GM19035 (cell line): Measurements from ENCODE around the gene BRAF.
A peak's percentile ranks its signal among the peaks of the same experiment; 100 is the strongest.
"Not testable (repeated sequence)": the region's sequence is repeated elsewhere in the genome, so short reads cannot be mapped to it uniquely, and the experiment has no call there.

Experiments
- ATAC-seq: cut with Tn5 transposase; IDR thresholded peaks from one replicate; pipeline ENCODE4 v1.9.1; 2021; ENCODE audit not compliant: unreplicated experiment

The BRAF gene

DNA sequence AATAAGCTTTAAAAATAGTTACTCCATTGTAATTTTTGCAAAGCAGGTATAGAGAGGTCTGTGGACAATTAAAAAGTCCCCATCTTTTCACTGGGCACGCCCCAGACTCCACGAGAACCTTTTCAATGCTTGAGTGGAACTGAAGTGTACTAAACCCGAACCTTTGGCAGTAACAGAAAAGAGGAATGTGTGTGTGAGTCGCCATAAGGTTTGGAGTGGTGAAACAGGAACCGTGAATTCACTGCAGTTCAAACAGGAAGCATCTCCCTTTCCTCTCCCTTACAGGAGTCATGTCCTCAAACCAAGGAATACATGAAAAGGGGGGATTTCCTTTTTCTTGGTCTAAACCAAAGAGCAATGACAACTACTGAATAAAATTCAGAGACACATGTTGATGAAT is 205.0 kb downstream of the BRAF start:
- no peak for ATAC-seq

DNA sequence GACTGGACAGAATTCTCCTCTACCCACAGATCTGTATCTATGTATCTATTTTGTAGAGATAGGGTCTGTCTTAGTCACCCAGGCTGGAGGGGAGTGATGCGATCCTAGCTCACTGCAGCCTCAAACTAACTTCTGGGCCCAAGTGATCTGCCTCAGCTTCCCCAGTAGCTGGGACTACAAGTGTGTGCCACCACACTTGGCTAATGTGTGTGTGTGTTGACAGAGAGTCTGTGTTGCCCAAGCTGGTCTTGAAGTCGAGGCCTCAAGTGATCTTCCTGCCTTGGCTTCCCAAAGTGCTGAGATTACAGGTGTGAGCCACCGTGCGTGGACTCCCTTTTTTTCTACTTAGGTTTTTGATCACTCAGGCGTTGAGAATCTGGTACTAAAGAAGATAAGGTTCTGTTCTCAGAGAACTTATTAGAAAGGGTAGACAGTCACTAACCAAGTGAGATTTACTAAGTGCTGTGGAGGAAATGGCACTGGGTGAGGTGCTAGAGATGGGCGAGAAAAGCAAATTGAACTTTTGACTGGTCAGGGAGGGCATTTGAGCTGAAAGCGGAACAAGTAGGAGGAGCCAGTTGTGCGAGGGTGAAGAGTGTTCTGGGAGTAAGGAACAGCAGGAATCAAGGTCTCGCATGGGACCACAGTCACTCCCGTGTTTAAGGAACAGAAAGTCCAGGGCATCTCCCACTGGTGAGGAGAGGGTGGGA is 210.2 kb downstream of the BRAF start:
- no peak for ATAC-seq

DNA sequence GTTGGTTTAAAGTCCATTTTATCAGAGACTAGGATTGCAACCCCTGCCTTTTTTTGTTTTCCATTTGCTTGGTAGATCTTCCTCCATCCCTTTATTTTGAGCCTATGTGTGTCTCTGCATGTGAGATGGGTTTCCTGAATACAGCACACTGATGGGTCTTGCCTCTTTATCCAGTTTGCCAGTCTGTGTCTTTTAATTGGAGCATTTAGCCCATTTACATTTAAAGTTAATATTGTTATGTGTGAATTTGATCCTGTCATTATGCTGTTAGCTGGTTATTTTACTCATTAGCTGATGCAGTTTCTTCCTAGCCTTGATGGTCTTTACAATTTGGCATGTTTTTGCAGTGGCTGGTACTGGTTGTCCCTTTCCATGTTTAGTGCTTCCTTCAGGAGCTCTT is 212.3 kb downstream of the BRAF start:
- ATAC-seq: not testable (repeated sequence)

DNA sequence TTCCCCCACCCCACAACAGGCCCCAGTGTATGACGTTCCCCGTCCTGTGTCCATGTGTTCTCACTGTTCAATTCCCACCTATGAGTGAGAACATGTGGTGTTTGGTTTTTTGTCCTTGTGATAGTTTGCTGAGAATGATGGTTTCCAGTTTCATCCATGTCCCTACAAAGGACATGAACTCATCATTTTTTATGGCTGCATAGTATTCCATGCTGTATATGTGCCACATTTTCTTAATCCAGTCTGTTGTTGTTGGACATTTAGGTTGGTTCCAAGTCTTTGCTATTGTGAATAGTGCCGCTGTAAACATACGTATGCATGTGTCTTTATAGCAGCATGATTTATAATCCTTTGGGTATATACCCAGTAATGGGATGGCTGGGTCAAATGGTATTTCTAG is 216.0 kb downstream of the BRAF start:
- not testable (repeated sequence) for ATAC-seq

DNA sequence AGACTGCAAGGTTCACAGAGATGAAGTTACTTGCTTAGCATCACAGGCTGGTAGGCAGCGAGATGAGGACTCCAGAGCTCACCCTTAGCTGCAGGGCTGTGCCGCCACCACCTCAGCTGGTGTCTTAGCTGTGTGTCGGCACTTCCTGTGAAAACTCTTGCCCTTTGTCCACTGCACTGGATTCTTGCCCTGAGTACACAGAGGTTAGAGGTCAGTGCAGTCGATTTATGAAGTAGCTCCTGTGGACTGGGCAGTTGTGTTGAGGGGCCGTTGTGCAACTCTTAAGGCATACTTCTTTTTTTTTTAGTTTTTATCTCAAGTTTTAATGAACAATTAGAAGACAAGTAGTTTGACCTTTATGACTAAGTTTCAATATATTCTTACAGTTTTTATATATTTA is 217.6 kb downstream of the BRAF start:
- ATAC-seq: no peak

DNA sequence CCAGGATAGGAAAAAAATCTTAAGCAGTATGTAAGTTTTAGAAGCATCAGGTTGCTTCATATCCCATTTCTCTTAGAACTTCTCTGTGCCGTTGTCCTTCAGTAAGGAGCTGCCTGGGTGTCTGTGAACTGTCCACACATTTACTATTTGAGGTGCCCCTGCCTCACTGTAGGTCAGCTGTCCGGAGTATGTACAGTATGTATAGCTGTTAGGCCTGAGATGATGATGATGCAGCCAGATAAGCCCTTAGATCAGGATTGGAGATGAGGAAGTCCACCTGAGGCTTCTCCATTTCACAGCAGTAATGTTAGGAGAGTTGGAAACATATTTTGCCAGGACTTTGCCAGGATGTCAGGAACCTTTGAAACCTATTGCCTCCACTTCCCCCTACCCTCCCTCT is 220.5 kb downstream of the BRAF start:
- no peak for ATAC-seq

DNA sequence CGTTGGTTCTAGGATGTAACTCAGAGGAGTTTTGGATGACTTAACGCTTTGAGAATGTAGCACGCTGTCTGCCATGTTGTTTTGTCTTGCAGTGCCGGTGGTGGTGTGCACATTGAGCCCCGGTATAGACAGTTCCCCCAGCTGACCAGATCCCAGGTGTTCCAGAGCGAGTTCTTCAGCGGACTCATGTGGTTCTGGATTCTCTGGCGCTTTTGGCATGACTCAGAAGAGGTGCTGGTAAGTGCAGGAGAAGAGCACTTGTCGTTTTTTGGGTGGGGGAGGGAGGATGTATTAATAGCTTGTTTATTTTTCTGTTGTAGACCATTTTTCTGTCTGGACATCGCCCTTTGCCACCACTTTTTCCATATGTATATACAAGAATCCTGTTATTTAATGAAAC is 222.0 kb downstream of the BRAF start:
- ATAC-seq: no peak

DNA sequence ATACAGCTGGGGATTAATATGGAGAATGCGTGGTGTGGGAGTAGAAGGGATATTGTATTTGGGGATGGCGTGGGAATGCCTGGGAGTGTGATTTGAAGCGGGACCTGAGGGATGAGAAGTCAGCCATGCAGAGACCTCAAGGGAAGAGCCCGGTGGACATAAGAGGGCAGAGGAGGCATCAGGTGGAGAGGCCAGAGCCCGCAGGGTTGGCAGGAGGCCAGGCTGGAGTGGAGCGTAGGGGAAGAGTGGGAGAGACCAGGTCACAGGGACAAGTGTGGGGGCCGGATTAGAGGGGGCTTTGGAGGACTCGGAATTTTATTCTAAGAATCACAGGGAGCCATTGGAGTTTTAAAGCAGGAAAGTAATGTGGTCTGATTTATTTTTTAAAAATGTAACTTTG is 226.3 kb downstream of the BRAF start:
- no peak for ATAC-seq

DNA sequence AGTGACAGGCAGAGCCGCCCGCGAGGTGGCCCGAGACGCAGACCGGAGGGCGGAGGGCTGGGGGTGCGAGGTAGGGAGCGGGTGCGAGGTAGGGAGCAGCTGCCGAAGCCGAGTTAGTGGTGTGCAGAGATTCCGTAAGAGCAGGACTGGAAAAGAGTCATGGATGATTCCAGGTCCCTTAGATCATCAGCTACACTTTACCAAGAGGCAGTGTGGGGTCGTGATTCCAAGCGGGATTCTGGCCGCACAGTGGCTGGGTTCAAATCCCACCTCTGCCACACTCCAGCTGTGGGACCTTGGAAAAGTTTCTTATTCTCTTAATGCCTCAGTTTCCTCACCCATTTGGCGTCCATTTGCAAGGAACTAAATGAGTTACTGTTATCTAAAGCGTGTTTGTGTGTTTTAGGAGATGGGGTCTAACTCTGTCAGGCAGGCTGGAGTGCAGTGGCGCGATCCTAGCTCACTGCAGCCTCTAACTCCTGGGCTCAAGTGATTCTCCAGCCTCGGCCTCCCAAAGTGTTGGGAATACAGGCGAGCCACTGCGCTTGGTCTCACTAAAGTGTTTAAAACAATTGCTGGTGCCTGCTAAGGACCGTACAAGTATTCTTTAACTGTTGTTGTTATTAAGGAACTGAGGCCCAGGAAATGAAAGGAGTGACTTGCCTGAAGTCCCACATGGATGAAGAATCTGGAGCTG is 227.1 kb downstream of the BRAF start:
- no peak for ATAC-seq

DNA sequence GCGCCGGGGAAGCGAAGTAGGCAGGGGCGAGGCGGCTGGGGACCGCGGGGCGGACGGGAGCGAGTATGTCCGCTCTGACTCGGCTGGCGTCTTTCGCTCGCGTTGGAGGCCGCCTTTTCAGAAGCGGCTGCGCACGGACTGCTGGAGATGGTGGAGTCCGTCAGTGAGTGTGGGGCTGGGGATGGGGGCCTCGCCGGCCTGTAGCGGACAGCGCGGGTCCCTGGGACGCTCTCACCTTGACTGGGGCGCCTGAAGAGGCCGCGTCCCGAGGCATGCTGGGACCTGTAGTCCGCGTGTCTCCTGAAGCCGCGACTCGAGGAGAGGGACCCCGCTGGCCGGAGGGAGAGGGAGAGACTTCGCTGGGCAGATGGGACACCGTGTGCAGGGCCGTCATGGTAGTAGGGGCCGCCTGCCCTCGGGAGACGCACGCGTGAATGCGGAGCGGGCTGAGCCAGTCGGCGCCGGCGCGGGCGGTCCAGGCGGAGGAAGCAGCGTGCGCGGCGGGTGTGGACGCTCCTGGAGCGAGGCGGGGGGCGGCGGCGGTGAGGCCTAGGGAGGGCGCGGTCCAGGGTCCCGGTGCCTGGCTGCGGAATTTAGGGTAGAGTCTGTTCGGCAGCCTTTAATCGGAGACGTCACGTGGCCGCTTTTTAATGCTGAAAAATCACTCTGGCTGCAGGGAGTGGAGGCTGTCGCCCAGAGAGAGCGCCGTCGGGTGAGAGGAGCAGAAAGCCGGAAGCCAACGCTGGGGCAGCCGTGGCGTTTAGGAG is 227.9 kb downstream of the BRAF start, which contains the start of gene NDUFB2:
Gene NDUFB2 (plus strand): TSS at position 29 of the 767 bp plus-strand sequence. CDS start 37 bp downstream, at position 66.
- peak; percentile 93 for ATAC-seq

DNA sequence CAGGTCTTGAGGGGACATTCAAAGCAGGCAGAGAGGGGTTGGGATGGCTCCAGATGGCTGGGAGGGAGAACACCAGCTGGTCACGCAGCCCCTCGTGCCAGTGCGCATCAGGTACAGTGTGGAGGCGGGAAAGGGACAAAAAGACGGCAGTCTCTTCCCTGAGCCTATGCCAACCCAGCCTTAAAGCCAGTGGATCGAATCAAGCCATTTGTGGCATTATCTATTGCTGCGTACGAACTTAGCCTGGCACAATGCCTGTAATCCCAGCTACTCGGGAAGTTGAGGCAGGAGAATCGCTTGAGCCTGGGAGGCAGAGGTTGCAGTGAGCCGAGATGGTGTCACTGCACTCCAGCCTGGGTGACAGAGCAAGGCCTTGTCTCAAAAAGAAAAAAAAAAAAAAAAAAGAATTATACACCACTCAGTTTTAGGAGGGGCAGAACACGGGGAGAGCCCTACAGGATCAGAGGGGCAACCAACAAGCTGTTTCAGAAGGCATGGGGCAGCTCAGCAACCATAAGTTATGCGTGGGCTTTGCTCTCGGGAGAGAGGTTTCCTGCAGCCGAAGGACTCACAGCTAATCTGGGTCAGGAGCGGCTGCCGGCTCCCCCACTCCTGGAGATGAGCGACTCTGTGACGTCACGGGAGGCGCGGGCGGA is 228.6 kb downstream of the BRAF start:
- ATAC-seq: peak; percentile 3

DNA sequence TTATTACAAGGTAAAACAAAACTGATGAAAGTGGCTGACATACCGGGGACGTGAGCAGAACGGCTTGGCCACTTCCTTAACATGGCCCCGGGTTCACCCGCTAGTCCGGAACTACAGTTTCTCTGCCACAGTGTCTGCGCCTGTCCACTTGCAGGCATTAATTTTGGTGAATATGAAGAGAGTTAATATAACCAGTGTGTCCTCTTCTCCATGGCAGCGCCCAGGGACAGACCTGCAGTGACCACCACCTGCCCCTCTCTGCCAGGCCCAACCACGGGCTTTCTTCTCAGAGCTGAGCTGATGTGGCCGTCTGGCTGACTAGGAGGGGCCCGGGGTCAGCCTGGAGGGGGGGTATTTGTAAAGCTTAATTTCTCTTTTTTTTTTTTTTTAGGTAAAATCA is 229.3 kb downstream of the BRAF start:
- no peak for ATAC-seq

DNA sequence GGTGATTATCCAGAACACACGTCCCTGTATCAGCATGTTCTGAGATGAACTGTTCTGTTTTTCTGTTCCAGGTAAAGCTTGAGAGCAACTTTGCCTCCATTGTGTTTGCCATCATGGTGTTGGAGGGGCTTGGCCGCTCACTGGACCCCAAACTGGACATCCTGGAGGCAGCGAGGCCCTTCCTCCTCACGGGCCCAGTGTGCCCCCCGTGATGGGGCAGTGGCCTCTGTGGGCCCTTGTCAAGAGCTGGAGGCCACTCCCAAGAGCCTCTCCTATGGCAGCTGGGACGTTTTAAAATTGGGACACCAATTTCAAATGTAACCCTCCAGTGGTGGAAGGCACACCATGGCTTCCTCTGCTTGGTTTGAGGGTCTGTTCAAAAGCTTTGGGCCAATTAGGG is 230.1 kb downstream of the BRAF start:
- no peak for ATAC-seq

DNA sequence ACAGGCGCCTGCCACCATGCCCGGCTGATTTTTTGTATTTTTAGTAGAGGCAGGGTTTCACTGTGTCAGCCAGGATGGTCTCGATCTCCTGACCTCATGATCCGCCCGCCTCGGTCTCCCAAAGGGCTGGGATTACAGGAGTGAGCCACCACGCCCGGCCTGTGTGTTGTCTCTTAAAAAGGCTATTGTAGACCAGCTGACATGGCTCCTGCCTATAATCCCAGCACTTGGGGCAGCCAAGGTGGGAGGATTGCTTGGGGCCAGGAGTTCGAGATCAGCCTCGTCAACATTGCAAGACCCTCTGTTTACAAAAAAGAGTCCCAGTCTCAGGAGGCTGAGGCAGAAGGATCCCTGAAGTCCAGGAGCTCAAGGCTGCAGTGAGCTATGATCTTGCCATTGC is 230.9 kb downstream of the BRAF start:
- ATAC-seq: not testable (repeated sequence)

DNA sequence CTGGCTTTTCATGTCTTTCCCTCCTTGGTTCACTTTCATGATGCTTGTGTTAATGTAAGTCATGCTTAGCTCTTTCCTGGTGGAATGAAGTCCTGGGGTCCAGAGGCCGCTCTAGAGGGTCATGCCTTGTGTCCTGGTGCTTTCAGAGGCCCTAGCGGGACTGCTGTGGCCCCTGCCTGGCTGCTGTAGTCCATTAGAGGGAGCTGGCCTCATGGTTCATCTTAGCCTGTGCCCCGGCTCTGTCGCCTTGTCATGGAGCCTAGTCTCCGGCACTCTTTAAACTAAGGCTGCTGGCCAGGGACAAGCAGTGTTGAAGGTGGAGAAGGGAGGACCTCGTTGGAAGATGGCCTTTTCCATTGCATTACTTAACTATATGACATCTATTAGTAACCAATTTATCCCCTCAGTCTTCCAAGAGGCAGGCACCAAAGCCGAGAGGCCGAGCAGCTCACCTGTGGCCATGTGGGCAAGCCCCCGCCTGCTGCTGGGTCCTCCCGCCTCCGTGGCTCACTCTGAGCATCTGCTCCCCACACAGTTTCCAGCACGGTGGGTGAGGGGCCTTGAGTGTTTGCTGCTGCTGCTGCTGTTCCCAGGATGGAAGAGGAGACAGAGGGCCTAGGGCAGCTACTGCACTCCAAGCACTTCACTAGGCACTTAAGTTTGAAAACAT is 233.2 kb downstream of the BRAF start:
- no peak for ATAC-seq

DNA sequence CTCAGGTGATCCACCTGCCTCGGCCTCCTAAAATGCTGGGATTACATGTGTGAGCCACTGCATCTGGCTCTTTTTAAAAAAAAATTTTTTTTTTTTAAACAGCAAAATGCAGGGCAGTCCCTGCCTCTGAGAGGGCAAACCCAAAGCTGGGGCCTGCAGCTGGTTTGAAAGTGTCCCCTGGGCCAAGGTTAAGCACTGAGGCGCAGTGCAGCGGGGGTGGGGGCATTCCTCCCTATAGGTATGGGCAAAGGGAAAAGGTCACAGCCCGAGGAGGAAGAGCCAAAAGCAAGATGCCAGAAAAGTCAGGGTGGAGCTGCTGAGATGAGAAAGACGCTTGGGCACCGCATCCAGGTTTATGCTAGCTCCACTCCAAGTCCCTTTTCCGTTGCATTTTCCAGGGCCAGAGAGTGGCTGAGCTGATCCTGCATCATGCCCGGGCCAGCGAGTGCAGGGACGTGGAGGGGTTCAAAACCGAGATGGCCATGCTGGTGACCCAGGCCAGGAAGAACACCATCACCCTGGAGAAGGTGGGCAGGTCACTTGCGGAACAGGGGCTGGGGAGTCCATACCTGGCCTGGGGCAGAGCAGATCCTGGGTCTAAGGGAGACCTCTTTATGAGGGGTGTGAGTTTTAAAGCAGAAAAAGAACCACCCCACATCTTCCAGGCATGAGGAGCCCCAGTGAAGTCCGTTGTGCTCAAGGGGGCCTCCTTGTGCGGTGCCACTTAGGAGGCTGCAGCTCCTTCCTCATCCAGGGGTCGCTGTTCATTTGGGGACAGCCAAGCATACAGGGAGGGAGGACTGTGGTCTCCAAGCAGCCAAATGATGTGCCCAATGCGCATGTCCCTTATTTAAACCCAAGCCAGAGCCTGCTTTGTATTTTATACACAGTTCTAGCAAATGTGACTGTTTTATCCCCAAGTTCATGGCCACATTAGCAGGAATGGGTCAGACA is 235.3 kb downstream of the BRAF start:
- no peak for ATAC-seq

DNA sequence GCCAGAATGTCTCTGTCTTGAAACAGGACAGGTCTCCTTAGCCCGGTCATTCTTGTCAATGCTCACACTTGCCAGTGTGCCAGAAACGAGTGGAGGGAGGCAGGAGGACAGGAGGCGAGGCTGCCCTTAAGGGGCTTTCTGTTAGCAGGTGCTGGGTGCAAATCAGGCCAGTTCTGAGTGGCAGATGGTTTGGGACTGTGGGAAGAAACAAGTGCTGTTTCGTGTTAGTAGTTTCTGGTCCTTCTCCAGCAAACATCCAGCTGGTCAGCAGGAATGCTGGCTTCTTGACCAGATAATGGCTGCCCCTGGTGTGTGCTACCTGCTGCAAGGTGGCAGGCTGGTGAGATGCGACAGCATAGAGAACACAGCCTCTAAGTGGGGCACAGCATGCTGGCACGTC is 236.4 kb downstream of the BRAF start:
- ATAC-seq: no peak

DNA sequence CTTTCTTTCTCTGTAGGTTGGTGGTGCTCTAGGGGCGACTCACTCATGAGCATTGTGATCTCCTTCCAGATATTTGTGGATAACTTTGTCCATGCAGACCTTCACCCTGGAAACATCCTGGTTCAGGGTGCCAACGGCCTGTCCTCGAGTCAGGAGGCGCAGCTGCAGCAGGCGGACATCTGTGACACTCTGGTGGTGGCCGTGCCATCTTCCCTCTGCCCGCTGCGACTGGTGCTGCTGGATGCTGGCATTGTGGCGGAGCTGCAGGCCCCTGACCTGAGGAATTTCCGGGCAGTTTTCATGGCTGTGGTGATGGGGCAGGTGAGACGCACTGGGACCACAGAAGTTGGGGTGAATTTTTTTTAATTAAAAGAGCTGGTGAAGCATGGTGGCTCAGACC is 237.8 kb downstream of the BRAF start:
- no peak for ATAC-seq

DNA sequence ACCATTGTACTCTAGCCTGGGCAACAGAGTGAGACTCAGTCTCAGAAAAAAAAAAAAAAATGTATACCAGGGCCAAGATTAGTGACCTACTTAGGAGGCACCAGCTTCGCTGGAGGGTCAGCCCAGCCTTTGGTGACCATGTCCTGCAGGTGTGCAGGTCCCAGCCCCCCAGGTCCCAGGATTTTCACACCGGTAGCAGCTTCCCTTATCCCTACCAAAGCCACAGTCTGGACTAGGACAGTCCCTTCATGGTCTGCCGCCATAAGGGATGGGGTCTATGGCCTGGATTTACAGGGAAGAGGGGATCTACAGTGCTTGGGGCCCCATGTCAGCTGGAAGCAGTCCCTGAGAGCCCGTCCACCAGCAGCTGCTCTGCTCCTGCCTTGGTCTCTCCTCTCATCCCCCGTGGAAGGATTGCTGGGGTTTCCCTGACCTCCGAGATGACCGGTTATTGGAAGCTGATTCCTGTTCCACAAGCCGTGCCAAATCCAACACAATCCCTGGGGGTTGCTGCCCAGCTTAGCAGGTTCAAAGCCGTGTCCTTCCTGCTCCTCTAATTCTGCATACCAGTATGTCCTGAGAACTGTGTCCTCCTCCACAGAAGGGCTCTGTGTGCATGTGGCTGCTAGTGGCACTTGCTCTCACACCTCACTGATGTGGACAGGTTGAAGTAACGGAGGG is 239.2 kb downstream of the BRAF start:
- no peak for ATAC-seq
